Measurements from ENCODE around the gene RNF212. TPM values are rescaled to one million over a fixed set of nuclear protein-coding genes. Genes with fewer than 3 reads are reported as not detected.

The RNF212 gene
- total and polyA plus RNA-seq, 4 donors: 3.5 to 8.8 (median 5.3) TPM

DNA sequence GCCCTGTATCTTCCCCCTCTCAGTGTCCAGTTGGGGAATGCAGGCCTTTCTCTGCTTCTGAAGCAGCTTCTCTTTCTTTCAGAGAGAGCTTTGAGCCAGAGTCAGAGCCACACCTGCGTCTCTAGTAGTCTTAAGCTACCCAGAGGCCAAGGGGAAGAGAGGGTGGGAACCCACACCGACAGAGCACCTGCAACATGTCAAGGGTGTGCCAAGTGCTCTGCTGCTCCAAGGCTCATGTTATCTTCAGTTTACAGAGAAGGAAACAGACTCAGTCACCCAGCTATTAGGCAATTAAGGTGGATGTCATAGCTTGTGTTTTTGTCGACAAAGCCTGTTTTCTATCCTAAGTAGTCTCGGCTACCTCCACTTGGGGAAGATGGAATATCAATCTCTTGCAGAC, 22.7 kb upstream of the RNF212 start:
- Histone ChIP-seq H3K9ac (ENCODE audit: insufficient read depth in 1 of 2, low read length in 2 of 2) (no peak overlapping the region), H3K9me3 (ENCODE audit: control insufficient read depth in 4 of 4, insufficient read depth in 3 of 4, low read length in 3 of 4) (no peaks in the 10 kb centered on the region), H3K4me3 (no peak overlapping the region), H3K36me3 (ENCODE audit: control insufficient read depth in 4 of 4, insufficient read depth in 4 of 4, low read length in 4 of 4) (no peaks in the 10 kb centered on the region), H3K27me3 (ENCODE audit: control insufficient read depth in 3 of 3, insufficient read depth in 3 of 3, low read length in 2 of 3) (peaks cover 0 to 2% (median 0%) of the 10 kb centered on the region in 3 donors), H3K27ac (ENCODE audit: low read depth in 1 of 2, low read length in 1 of 2) (no peak overlapping the region), H3K4me1 (ENCODE audit: control insufficient read depth in 5 of 5, insufficient read depth in 5 of 5, low read length in 5 of 5) (peaks cover 0 to 2% (median 0%) of the 10 kb centered on the region in 5 donors)
- 16 to 33% methylated on average over 4 of the region's 4 CpGs for WGBS, 2 donors
- peak; percentile 41 for ATAC-seq (ENCODE audit: insufficient read depth, low FRiP score)
- no peak for DNase-seq
- TF ChIP-seq, protein P1, sequence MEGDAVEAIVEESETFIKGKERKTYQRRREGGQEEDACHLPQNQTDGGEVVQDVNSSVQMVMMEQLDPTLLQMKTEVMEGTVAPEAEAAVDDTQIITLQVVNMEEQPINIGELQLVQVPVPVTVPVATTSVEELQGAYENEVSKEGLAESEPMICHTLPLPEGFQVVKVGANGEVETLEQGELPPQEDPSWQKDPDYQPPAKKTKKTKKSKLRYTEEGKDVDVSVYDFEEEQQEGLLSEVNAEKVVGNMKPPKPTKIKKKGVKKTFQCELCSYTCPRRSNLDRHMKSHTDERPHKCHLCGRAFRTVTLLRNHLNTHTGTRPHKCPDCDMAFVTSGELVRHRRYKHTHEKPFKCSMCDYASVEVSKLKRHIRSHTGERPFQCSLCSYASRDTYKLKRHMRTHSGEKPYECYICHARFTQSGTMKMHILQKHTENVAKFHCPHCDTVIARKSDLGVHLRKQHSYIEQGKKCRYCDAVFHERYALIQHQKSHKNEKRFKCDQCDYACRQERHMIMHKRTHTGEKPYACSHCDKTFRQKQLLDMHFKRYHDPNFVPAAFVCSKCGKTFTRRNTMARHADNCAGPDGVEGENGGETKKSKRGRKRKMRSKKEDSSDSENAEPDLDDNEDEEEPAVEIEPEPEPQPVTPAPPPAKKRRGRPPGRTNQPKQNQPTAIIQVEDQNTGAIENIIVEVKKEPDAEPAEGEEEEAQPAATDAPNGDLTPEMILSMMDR (IDR thresholded peaks at IDR 0.05; ENCODE audit: control extremely low read depth, extremely low read depth): no peak

DNA sequence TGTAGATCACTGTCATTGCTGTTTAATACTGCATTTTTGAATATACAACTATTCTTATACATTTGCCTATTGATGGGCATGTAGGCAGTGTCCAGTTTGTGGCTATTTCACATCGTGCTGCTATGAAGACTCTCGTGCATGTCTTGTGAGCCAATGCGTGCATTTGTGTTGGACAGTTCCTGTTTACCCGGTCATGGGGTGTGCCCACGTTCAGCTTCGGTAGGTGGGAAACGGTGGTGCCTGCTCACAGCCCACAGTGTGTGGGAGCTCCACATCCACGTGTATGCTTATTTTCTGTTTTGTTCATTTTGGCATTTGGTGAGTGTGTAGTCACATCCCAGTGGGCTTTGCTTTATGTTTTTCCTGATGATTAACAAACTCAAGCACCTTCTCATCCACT, 19.7 kb upstream of the RNF212 start:
- WGBS, 2 donors: 59 to 62% methylated on average over 8 of the region's 8 CpGs
- TF ChIP-seq, protein P1 (IDR thresholded peaks at IDR 0.05; ENCODE audit: control extremely low read depth, extremely low read depth): no peak
- ATAC-seq (ENCODE audit: insufficient read depth, low FRiP score) (no peak), DNase-seq (no peak)
- Histone ChIP-seq H3K27ac (ENCODE audit: low read depth in 1 of 2, low read length in 1 of 2) (no peak overlapping the region), H3K36me3 (ENCODE audit: control insufficient read depth in 4 of 4, insufficient read depth in 4 of 4, low read length in 4 of 4) (no peaks in the 10 kb centered on the region), H3K4me1 (ENCODE audit: control insufficient read depth in 5 of 5, insufficient read depth in 5 of 5, low read length in 5 of 5) (peaks cover 0 to 2% (median 0%) of the 10 kb centered on the region in 5 donors), H3K4me3 (no peak overlapping the region), H3K9ac (ENCODE audit: insufficient read depth in 1 of 2, low read length in 2 of 2) (no peak overlapping the region), H3K9me3 (ENCODE audit: control insufficient read depth in 4 of 4, insufficient read depth in 3 of 4, low read length in 3 of 4) (no peaks in the 10 kb centered on the region), H3K27me3 (ENCODE audit: control insufficient read depth in 3 of 3, insufficient read depth in 3 of 3, low read length in 2 of 3) (no peaks in the 10 kb centered on the region)

DNA sequence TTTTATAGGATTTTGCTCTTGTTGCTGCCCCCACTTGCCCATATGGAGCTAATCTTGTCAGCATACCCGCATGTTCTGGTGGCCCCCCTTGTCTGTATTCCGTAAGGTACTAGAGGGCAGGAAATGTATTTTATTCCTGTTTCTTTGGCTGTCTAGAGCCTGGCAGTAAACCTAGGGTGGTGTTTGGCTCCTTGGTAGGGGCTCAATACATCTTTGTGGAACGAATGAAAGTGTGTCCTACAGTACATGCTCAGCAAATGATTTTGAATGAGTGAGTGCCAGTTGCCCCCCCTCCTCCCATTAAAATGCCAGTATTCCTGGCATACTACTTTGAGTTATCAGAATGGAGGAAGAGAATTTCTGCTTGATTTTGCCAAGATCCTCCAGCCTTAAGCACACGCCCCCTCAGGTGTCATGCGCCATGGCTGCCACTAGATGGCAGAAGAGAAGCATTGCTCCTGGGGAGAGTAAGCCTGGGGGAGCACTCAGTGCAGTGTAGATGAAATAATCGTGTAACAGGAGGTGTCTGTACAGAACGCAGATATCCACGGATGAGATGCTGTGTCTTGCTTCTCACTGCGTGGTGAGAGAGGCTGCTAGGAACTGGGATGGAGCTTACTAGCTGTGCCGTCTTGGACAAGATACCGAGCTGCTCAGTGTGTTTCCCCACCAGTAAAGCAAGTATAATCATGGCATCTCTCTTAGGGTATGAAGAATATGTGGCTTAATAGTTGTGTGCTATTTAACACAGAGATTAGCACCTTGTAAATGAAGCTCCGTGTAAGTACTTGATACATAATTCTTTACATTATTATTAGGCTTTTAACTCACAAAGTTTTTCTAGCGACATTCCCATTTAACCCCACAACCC, 17.2 kb upstream of the RNF212 start:
- DNase-seq (peak; percentile 81 to 87 (median 87)), ATAC-seq (ENCODE audit: insufficient read depth, low FRiP score) (peak; percentile 99)
- TF ChIP-seq, protein P1 (IDR thresholded peaks at IDR 0.05; ENCODE audit: control extremely low read depth, extremely low read depth): peak; percentile 99
- Histone ChIP-seq H3K4me1 (ENCODE audit: control insufficient read depth in 5 of 5, insufficient read depth in 5 of 5, low read length in 5 of 5) (peaks cover 0 to 2% (median 0%) of the 10 kb centered on the region in 5 donors), H3K27ac (ENCODE audit: low read depth in 1 of 2, low read length in 1 of 2) (no peak overlapping the region), H3K9me3 (ENCODE audit: control insufficient read depth in 4 of 4, insufficient read depth in 3 of 4, low read length in 3 of 4) (no peaks in the 10 kb centered on the region), H3K4me3 (no peak overlapping the region), H3K9ac (ENCODE audit: insufficient read depth in 1 of 2, low read length in 2 of 2) (no peak overlapping the region), H3K27me3 (ENCODE audit: control insufficient read depth in 3 of 3, insufficient read depth in 3 of 3, low read length in 2 of 3) (no peaks in the 10 kb centered on the region), H3K36me3 (ENCODE audit: control insufficient read depth in 4 of 4, insufficient read depth in 4 of 4, low read length in 4 of 4) (no peaks in the 10 kb centered on the region)
- 25 to 26% methylated on average over 13 of the region's 13 CpGs for WGBS, 2 donors

All from lung (tissue), 12 donors.